Loucy (cell line): ENCODE measurements around the gene VPS13D.

ENCODE experiments used
- CTCF ChIP-seq: fragments of 200-600 bp; sonication (generic); conservative IDR thresholded peaks from 2 replicates; pipeline ENCODE4 v1.5.1; 2014; ENCODE audit warnings: mild to moderate bottlenecking, antibody characterized with exemption, low read length
- EZH2phosphoT487 ChIP-seq: fragments of 200-600 bp; IDR thresholded peaks from 2 replicates; pipeline ENCODE4 v1.6.1; 2018; ENCODE audit warnings: antibody characterized with exemption, mild to moderate bottlenecking, moderate library complexity, borderline replicate concordance

- TF ChIP-seq CTCF (no peak), EZH2phosphoT487 (no peak)
Observed at GRCh38 chr1:12206792-12207424, 22.9 kb upstream of the VPS13D start.
